GM23338 (cell line): ENCODE data around the gene PRR18. TPM values are rescaled to one million over a fixed set of nuclear protein-coding genes. Genes with fewer than 3 reads are reported as not detected.

Experiments
- ATAC-seq: fragments of 200-7000 bp; cut with Tn5 transposase; 3 replicates; pipeline ENCODE4 v1.9.1; 2020
- DNase-seq: peaks from one replicate; pipeline ENCODE4 v3.0.0-alpha.2; 2015; ENCODE audit warnings: low spot score
- H2AFZ ChIP-seq: fragments of 200-600 bp; sonication (generic); 2 replicates; pipeline ENCODE4 v1.8.0; 2016; ENCODE audit warnings: antibody characterized with exemption, mild to moderate bottlenecking, moderate library complexity
- H3F3A ChIP-seq: fragments of 200-600 bp; sonication (generic); replicated peaks from 2 replicates; pipeline ENCODE4 v1.8.0; 2017; ENCODE audit warnings: antibody characterized with exemption, mixed run types, low read depth
- H3K27ac ChIP-seq: fragments of 200-600 bp; sonication (generic); 2 replicates; pipeline ENCODE4 v1.6.1; 2016; ENCODE audit warnings: low read depth
- H3K27me3 ChIP-seq: fragments of 200-600 bp; sonication (generic); 2 replicates; pipeline ENCODE4 v1.8.0; 2016; ENCODE audit warnings: mild to moderate bottlenecking, mixed run types, moderate library complexity; ENCODE audit not compliant: insufficient read depth
- H3K36me3 ChIP-seq: fragments of 200-600 bp; sonication (generic); 2 replicates; pipeline ENCODE4 v1.8.0; 2016; ENCODE audit warnings: mild to moderate bottlenecking; ENCODE audit not compliant: insufficient read depth
- H3K4me1 ChIP-seq: fragments of 200-600 bp; sonication (generic); 2 replicates; pipeline ENCODE4 v1.8.0; 2016; ENCODE audit warnings: mild to moderate bottlenecking, moderate library complexity; ENCODE audit not compliant: insufficient read depth
- H3K4me2 ChIP-seq: fragments of 200-600 bp; sonication (generic); 2 replicates; pipeline ENCODE4 v1.7.1; 2017; ENCODE audit warnings: mixed run types
- H3K4me3 ChIP-seq: fragments of 200-600 bp; sonication (generic); 2 replicates; pipeline ENCODE4 v1.6.1; 2016; ENCODE audit warnings: mixed run types
- H3K79me2 ChIP-seq: fragments of 200-600 bp; sonication (generic); replicated peaks from 2 replicates; pipeline ENCODE4 v1.8.0; 2017; ENCODE audit warnings: mild to moderate bottlenecking; ENCODE audit not compliant: insufficient read depth
- H3K9me2 ChIP-seq: fragments of 200-600 bp; sonication (generic); 2 replicates; pipeline ENCODE4 v1.8.0; 2017; ENCODE audit not compliant: insufficient read depth
- H4K20me1 ChIP-seq: fragments of 200-600 bp; sonication (generic); replicated peaks from 2 replicates; pipeline ENCODE4 v1.8.0; 2017; ENCODE audit warnings: mild to moderate bottlenecking; ENCODE audit not compliant: insufficient read depth
- H3K27ac Mint-ChIP-seq: 2 replicates; pipeline ENCODE4 v1.8.0; 2020; ENCODE audit warnings: inconsistent platforms, mild to moderate bottlenecking, moderate library complexity, mixed read lengths
- H3K27me3 Mint-ChIP-seq: 3 replicates; pipeline ENCODE4 v1.8.0; 2022; ENCODE audit warnings: low read depth, mild to moderate bottlenecking, moderate library complexity, mixed read lengths, inconsistent platforms; ENCODE audit not compliant: insufficient read depth, poor library complexity
- H3K36me3 Mint-ChIP-seq: 3 replicates; pipeline ENCODE4 v1.8.0; 2021; ENCODE audit warnings: low read depth, mild to moderate bottlenecking, inconsistent platforms, moderate library complexity, mixed read lengths
- H3K4me1 Mint-ChIP-seq: 3 replicates; pipeline ENCODE4 v1.8.0; 2020; ENCODE audit warnings: mild to moderate bottlenecking, inconsistent platforms, mixed read lengths
- H3K4me3 Mint-ChIP-seq: 3 replicates; pipeline ENCODE4 v1.8.0; 2021; ENCODE audit warnings: moderate library complexity, mild to moderate bottlenecking, inconsistent platforms, mixed read lengths
- H3K9me3 Mint-ChIP-seq: 3 replicates; pipeline ENCODE4 v1.8.0; 2020; ENCODE audit warnings: moderate library complexity, mild to moderate bottlenecking, inconsistent platforms, mixed read lengths
- CREB1 ChIP-seq: fragments of 250-450 bp; sonication (Bioruptor Pico); IDR thresholded peaks from 2 replicates; pipeline ENCODE4 v1.5.0; 2020; ENCODE audit warnings: low read depth, mild to moderate bottlenecking, moderate library complexity
- CTCF ChIP-seq, 2 experiments: fragments of 200-600 bp in 1 of 2; sonication (generic) in 1 of 2; conservative IDR thresholded peaks; 2 replicates each; pipeline versions ENCODE4 v1.5.1 to v1.6.1; 2016 to 2017; ENCODE audit warnings: antibody characterized with exemption in 2 of 2, low read depth in 2 of 2, mild to moderate bottlenecking in 2 of 2, moderate library complexity in 1 of 2
- EZH2 ChIP-seq: fragments of 200-600 bp; sonication (generic); IDR thresholded peaks from one replicate; pipeline ENCODE4 v1.8.0; 2017; ENCODE audit warnings: antibody characterized with exemption, mild to moderate bottlenecking, low read depth; ENCODE audit not compliant: unreplicated experiment
- JUNB ChIP-seq: IDR thresholded peaks from one replicate; pipeline ENCODE4 v1.6.1; 2016; ENCODE audit warnings: antibody characterized with exemption; ENCODE audit not compliant: unreplicated experiment
- NANOG ChIP-seq: IDR thresholded peaks from 2 replicates; pipeline ENCODE4 v1.6.1; 2016; ENCODE audit warnings: antibody characterized with exemption, borderline replicate concordance
- POLR2AphosphoS5 ChIP-seq: IDR thresholded peaks from 2 replicates; pipeline ENCODE4 v1.6.1; 2016; ENCODE audit warnings: antibody characterized with exemption, low read depth
- REST ChIP-seq: IDR thresholded peaks from one replicate; pipeline ENCODE4 v1.6.1; 2018; ENCODE audit warnings: antibody characterized with exemption; ENCODE audit not compliant: unreplicated experiment
- ZNF114 ChIP-seq: fragments of 250-450 bp; sonication (Bioruptor Pico); IDR thresholded peaks from 2 replicates; pipeline ENCODE4 v1.5.0; 2020; ENCODE audit warnings: mild to moderate bottlenecking, moderate library complexity
- ZNF331 ChIP-seq: fragments of 250-450 bp; sonication (Bioruptor Pico); IDR thresholded peaks from 2 replicates; pipeline ENCODE4 v1.5.0; 2020; ENCODE audit warnings: low read depth, mild to moderate bottlenecking, moderate library complexity
- polyA plus RNA-seq: library from polyadenylated mRNA; unstranded; fragments of >200 nt; fragmentation: Nextera tagmentation; extraction: Ambion mirVana; gene quantifications from 2 replicates; pipeline ENCODE4 v1.2.1, GENCODE V29; 2016
- total RNA-seq: library from RNA; depleted of rRNA; stranded (reverse); fragments of >200 nt; shearing (Covaris generic); gene quantifications from 2 replicates; pipeline ENCODE4 v1.2.3, GENCODE V29; 2014

Gene PRR18
- total and polyA plus RNA-seq, 2 experiments from 2014 or later: 0.24 TPM; not detected in 1

GRCh38 chr6:166336847-166337246 lies 28.7 kb upstream of the PRR18 start:
- Histone ChIP-seq H3K79me2 (peaks cover 99% of the 10 kb centered on the region), H4K20me1 (peaks cover 52% of the 10 kb centered on the region), H3F3A (no peaks in the 10 kb centered on the region; the same call in 1 of the 2 replicates), H3K4me3 (no peak overlapping the region), H3K9me2 (no peaks in the 10 kb centered on the region), H3K36me3 (no peaks in the 10 kb centered on the region), H3K4me2 (no peak overlapping the region), H2AFZ (no peak overlapping the region), H3K27me3 (no peaks in the 10 kb centered on the region), H3K27ac (no peak overlapping the region), H3K4me1 (peaks cover 28% of the 10 kb centered on the region)
- ATAC-seq: no peak
- Mint-ChIP-seq H3K4me3 (no peak overlapping the region), H3K27me3 (peaks cover 7% of the 10 kb centered on the region), H3K4me1 (peaks cover 30% of the 10 kb centered on the region), H3K9me3 (no peaks in the 10 kb centered on the region), H3K36me3 (peaks cover 17% of the 10 kb centered on the region), H3K27ac (no peak overlapping the region)
- no peak for DNase-seq
- no peak for TF ChIP-seq CREB1 (CRISPR knock-in tag)
- TF ChIP-seq JUNB: no peak
- TF ChIP-seq CTCF (conservative IDR thresholded peaks at IDR 0.05; ENCODE audit: low read depth in 2 of 2): no peak
- TF ChIP-seq POLR2AphosphoS5: no peak
- no peak for TF ChIP-seq ZNF331 (CRISPR knock-in tag)
- TF ChIP-seq ZNF114: no peak

- H3K4me3 Mint-ChIP-seq: no peak overlapping the region
These were observed 27.4 kb upstream of the PRR18 start for GRCh38 chr6:166335378-166336302.

GRCh38 chr6:166334878-166335277 lies 26.7 kb upstream of the PRR18 start:
- peaks cover 37% of the 10 kb centered on the region for H3K4me1 Mint-ChIP-seq
- no peak for ATAC-seq
- no peaks in the 10 kb centered on the region; the same call in 1 of the 2 replicates for H3F3A ChIP-seq
- H3K4me2 ChIP-seq: no peak overlapping the region
- H3K27ac ChIP-seq: no peak overlapping the region
- H3K36me3 Mint-ChIP-seq: peaks cover 17% of the 10 kb centered on the region
- peaks cover 95% of the 10 kb centered on the region for H3K79me2 ChIP-seq
- no peaks in the 10 kb centered on the region for H3K9me2 ChIP-seq
- H3K27ac Mint-ChIP-seq: no peak overlapping the region
- H3K4me3 ChIP-seq: no peak overlapping the region
- H3K4me3 Mint-ChIP-seq: no peak overlapping the region
- peaks cover 37% of the 10 kb centered on the region for H4K20me1 ChIP-seq
- H3K36me3 ChIP-seq: no peaks in the 10 kb centered on the region
- peaks cover 28% of the 10 kb centered on the region for H3K4me1 ChIP-seq
- H3K27me3 Mint-ChIP-seq: peaks cover 6% of the 10 kb centered on the region
- DNase-seq: no peak
- no peaks in the 10 kb centered on the region for H3K27me3 ChIP-seq
- H3K9me3 Mint-ChIP-seq: no peaks in the 10 kb centered on the region
- H2AFZ ChIP-seq: no peak overlapping the region
- TF ChIP-seq NANOG: no peak
- TF ChIP-seq REST: no peak
- no peak for TF ChIP-seq EZH2
- no peak for TF ChIP-seq ZNF331 (CRISPR knock-in tag)
- TF ChIP-seq POLR2AphosphoS5: no peak

More at GRCh38 chr6:166335378-166336302, 27.4 kb upstream of the PRR18 start:
- H3K4me1 Mint-ChIP-seq: peaks cover 34% of the 10 kb centered on the region
- H3K9me3 Mint-ChIP-seq: no peaks in the 10 kb centered on the region
- Histone ChIP-seq H3K4me3 (no peak overlapping the region), H3K27me3 (no peaks in the 10 kb centered on the region), H3K27ac (no peak overlapping the region; the same call in 1 of the 2 replicates), H3K79me2 (peaks cover 98% of the 10 kb centered on the region), H2AFZ (no peak overlapping the region), H3K4me1 (peaks cover 27% of the 10 kb centered on the region), H4K20me1 (peaks cover 40% of the 10 kb centered on the region), H3K36me3 (no peaks in the 10 kb centered on the region), H3K4me2 (no peak overlapping the region), H3K9me2 (no peaks in the 10 kb centered on the region), H3F3A (no peaks in the 10 kb centered on the region; the same call in 1 of the 2 replicates)
- H3K27me3 Mint-ChIP-seq: peaks cover 6% of the 10 kb centered on the region
- H3K36me3 Mint-ChIP-seq: peaks cover 17% of the 10 kb centered on the region
- no peak overlapping the region for H3K27ac Mint-ChIP-seq
- DNase-seq (no peak), ATAC-seq (no peak)
- TF ChIP-seq EZH2: no peak
